Fibroblast of lung (primary cell): ENCODE data around the gene HEPN1. TPM values are rescaled to one million over a fixed set of nuclear protein-coding genes. Genes with fewer than 3 reads are reported as not detected.
A peak's percentile ranks its signal among the peaks of the same experiment; 100 is the strongest.

Experiments used
- DNase-seq, 2 donors: peaks; one replicate each; pipeline versions ENCODE4 v3.0.0 to v3.0.0-alpha.2; 2010; ENCODE audit warnings: low read depth in 2 of 2
- H2AFZ ChIP-seq: 2 replicates; pipeline ENCODE4 v1.5.1; 2012; ENCODE audit warnings: low read length, control low read depth, inconsistent platforms
- H3K27ac ChIP-seq: 2 replicates; pipeline ENCODE4 v1.5.1; 2011; ENCODE audit warnings: low read length, control low read depth; ENCODE audit not compliant: insufficient read depth
- H3K27me3 ChIP-seq: 2 replicates; pipeline ENCODE4 v1.5.1; 2011; ENCODE audit warnings: mild to moderate bottlenecking, low read length; ENCODE audit not compliant: control insufficient read depth, insufficient read depth
- H3K36me3 ChIP-seq: 2 replicates; pipeline ENCODE4 v1.5.1; 2011; ENCODE audit warnings: low read length; ENCODE audit not compliant: control insufficient read depth, insufficient read depth
- H3K4me1 ChIP-seq: 2 replicates; pipeline ENCODE4 v1.5.1; 2011; ENCODE audit warnings: low read length; ENCODE audit not compliant: control insufficient read depth, insufficient read depth; ENCODE audit errors: extremely low read depth
- H3K4me2 ChIP-seq: 2 replicates; pipeline ENCODE4 v1.5.1; 2011; ENCODE audit warnings: low read length, control low read depth; ENCODE audit not compliant: insufficient read depth; ENCODE audit errors: extremely low read depth
- H3K4me3 ChIP-seq, 4 experiments: fragments of 200-600 bp in 1 of 4; sonication (generic) in 1 of 4; replicated peaks in 1 of 4; 2 replicates each; pipeline ENCODE4 v1.5.1; 2011 to 2016; ENCODE audit warnings: low read length in 4 of 4, low read depth in 3 of 4, mild to moderate bottlenecking in 3 of 4, control low read depth in 2 of 4, inconsistent platforms in 1 of 4, mixed read lengths in 1 of 4; ENCODE audit not compliant: insufficient read depth in 1 of 4; ENCODE audit errors: control extremely low read depth in 1 of 4
- H3K79me2 ChIP-seq: 2 replicates; pipeline ENCODE4 v1.5.1; 2012; ENCODE audit warnings: mild to moderate bottlenecking, low read length, inconsistent platforms; ENCODE audit not compliant: control insufficient read depth, insufficient read depth
- H3K9ac ChIP-seq: 2 replicates; pipeline ENCODE4 v1.5.1; 2011; ENCODE audit warnings: mild to moderate bottlenecking, low read length, control low read depth; ENCODE audit not compliant: insufficient read depth
- H3K9me3 ChIP-seq: 2 replicates; pipeline ENCODE4 v1.5.1; 2012; ENCODE audit warnings: low read depth, low read length; ENCODE audit not compliant: control insufficient read depth, insufficient read depth
- H4K20me1 ChIP-seq: 2 replicates; pipeline ENCODE4 v1.5.1; 2011; ENCODE audit warnings: low read length; ENCODE audit not compliant: control insufficient read depth, insufficient read depth; ENCODE audit errors: extremely low read depth
- CTCF ChIP-seq, 2 donors: IDR thresholded peaks in 1 of 2; conservative IDR thresholded peaks in 1 of 2; 1 replicate in 1 of 2; 2 replicates in 1 of 2; pipeline ENCODE4 v1.5.1; 2011 to 2012; ENCODE audit warnings: low read length in 2 of 2, control low read depth in 1 of 2, inconsistent platforms in 1 of 2, low read depth in 1 of 2, mild to moderate bottlenecking in 1 of 2
- EZH2 ChIP-seq: IDR thresholded peaks from 2 replicates; pipeline ENCODE4 v1.5.1; 2012; ENCODE audit warnings: low read length, control low read depth, mild to moderate bottlenecking; ENCODE audit errors: missing control alignments
- polyA plus RNA-seq, 2 donors: library from polyadenylated mRNA; depleted of rRNA in 1 of 2; stranded (reverse) in 1 of 2; unstranded in 1 of 2; fragments of >200 nt; gene quantifications; 2 replicates each; pipeline ENCODE4 v1.2.1, GENCODE V29; 2011 to 2012; ENCODE audit warnings: missing spikeins in 1 of 2
- total RNA-seq: library from RNA; depleted of rRNA; stranded (reverse); fragments of >200 nt; gene quantifications from 2 replicates; pipeline ENCODE4 v1.2.1, GENCODE V29; 2014

Gene HEPN1
- total and polyA plus RNA-seq, 2 donors (not counting 1 experiment from before 2014, with no cell fraction given): not detected

- Histone ChIP-seq H3K9me3 (no peaks in the 10 kb centered on the region), H3K27me3 (no peaks in the 10 kb centered on the region), H3K36me3 (no peaks in the 10 kb centered on the region), H3K9ac (no peak overlapping the region), H3K4me2 (peak overlapping the region; percentile 26), H3K4me1 (peaks cover 18% of the 10 kb centered on the region), H2AFZ (peak overlapping the region; percentile 31), H3K4me3 (no peak overlapping the region), H4K20me1 (no peaks in the 10 kb centered on the region), H3K79me2 (no peaks in the 10 kb centered on the region), H3K27ac (peak overlapping the region; percentile 7)
- TF ChIP-seq CTCF (conservative IDR thresholded peaks at IDR 0.05 in 1 of 2, IDR thresholded peaks at IDR 0.05 in 1 of 2; ENCODE audit: low read depth in 1 of 2, low read length in 2 of 2): no peak
- no peak for TF ChIP-seq EZH2
- DNase-seq: peak; percentile 28 to 93
Observed at GRCh38 chr11:124917115-124917637, 1.9 kb upstream of the HEPN1 start.

DNA sequence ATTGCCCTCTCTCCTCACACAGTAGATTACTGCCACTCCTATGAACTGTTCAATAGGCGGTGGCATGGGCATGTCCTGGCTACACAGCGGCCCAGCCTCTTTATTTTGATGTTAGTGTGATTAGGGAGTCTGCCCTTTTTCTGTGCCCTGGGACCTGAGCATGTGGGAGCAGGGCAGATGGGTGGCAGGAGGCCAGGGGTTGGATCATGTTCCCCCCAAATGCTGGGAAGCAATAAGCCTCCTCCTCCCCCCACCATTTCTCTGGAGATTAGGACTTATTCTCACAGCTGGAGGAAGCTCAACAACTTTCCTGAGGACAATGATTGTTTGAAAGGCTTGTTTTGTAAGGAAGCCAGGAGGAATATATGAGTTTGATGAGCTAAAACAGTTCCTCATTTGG, 848 bp downstream of the HEPN1 start:
- Histone ChIP-seq H3K27ac (no peak overlapping the region), H3K4me2 (no peak overlapping the region), H3K9me3 (no peaks in the 10 kb centered on the region), H3K36me3 (no peaks in the 10 kb centered on the region), H2AFZ (no peak overlapping the region), H3K79me2 (no peaks in the 10 kb centered on the region), H3K4me1 (peaks cover 18% of the 10 kb centered on the region), H3K4me3 (no peak overlapping the region), H3K27me3 (no peaks in the 10 kb centered on the region), H3K9ac (no peak overlapping the region), H4K20me1 (no peaks in the 10 kb centered on the region)
- TF ChIP-seq EZH2: no peak
- TF ChIP-seq CTCF (conservative IDR thresholded peaks at IDR 0.05 in 1 of 2, IDR thresholded peaks at IDR 0.05 in 1 of 2; ENCODE audit: low read depth in 1 of 2, low read length in 2 of 2): no peak
- no peak for DNase-seq

- no peak overlapping the region for H3K4me3 ChIP-seq
- no peak overlapping the region for H3K9ac ChIP-seq
- TF ChIP-seq EZH2: no peak
- TF ChIP-seq CTCF (conservative IDR thresholded peaks at IDR 0.05 in 1 of 2, IDR thresholded peaks at IDR 0.05 in 1 of 2; ENCODE audit: low read depth in 1 of 2, low read length in 2 of 2): no peak
- no peak overlapping the region for H3K27ac ChIP-seq
- H3K79me2 ChIP-seq: no peaks in the 10 kb centered on the region
- peaks cover 18% of the 10 kb centered on the region for H3K4me1 ChIP-seq
- H4K20me1 ChIP-seq: no peaks in the 10 kb centered on the region
- H3K27me3 ChIP-seq: no peaks in the 10 kb centered on the region
- H2AFZ ChIP-seq: no peak overlapping the region
- H3K4me2 ChIP-seq: no peak overlapping the region
- H3K9me3 ChIP-seq: no peaks in the 10 kb centered on the region
- H3K36me3 ChIP-seq: no peaks in the 10 kb centered on the region
- no peak for DNase-seq
Observed at GRCh38 chr11:124920356-124920755, 1.3 kb downstream of the HEPN1 start.
